Measurements from ENCODE around the gene ADARB1. TPM values are rescaled to one million over a fixed set of nuclear protein-coding genes. Genes with fewer than 3 reads are reported as not detected.

ADARB1 gene
- total RNA-seq, 1 experiment from 2014 or later: 15.8 TPM

DNA sequence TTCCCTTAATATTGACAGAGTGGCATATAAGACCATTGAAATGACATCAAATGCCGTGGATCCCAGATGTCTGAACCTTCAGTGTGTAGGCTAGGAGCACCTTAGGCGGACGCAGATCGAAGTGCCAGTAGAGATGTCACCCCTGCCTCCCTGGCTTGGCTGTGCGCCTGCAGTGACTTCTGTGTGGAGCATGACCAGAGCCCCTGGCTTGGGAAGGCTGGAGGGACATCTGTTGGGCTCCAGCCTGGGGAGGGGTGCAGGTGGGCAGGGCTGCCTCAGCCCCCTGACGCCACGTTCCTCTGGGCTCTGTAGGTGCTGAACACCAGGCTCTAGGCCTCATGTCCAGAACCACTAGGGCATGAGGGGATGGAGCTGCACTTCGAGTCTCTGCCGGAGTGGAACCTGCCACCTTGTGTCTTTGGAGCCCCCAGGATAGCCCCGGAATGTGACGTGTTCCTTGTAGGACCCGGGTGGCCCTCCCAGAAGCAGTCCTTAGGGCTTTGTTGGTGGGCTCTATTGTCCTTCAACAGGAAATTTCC, 103.8 kb downstream of the ADARB1 start:
- Histone ChIP-seq H3K4me1 (ENCODE audit: insufficient read depth, low read length) (no peaks in the 10 kb centered on the region), H3K4me2 (ENCODE audit: insufficient read depth, insufficient read length, low read length) (no peak overlapping the region), H4K91ac (ENCODE audit: insufficient read length, low read depth, low read length) (no peak overlapping the region), H2BK12ac (ENCODE audit: insufficient read length, low read depth, low read length) (no peak overlapping the region), H3K56ac (ENCODE audit: insufficient read length, low read depth, low read length) (no peak overlapping the region), H2AFZ (ENCODE audit: low read length) (no peak overlapping the region), H3K27me3 (ENCODE audit: insufficient read depth, low read length) (no peaks in the 10 kb centered on the region), H2AK5ac (ENCODE audit: insufficient read length, low read length) (no peak overlapping the region), H2BK20ac (ENCODE audit: low read depth, low read length, poor library complexity, severe bottlenecking) (no peak overlapping the region), H4K20me1 (ENCODE audit: control insufficient read depth, insufficient read depth, insufficient read length) (no peaks in the 10 kb centered on the region), H3K9ac (ENCODE audit: extremely low read depth, insufficient read length, low read length) (no peak overlapping the region), H4K8ac (replicated peaks; ENCODE audit: insufficient read length, low read depth, low read length) (no peak overlapping the region), H3K9me3 (ENCODE audit: control insufficient read depth, low read depth, low read length) (no peaks in the 10 kb centered on the region), H4K5ac (ENCODE audit: insufficient read length, low read depth, low read length) (no peak overlapping the region), H3K18ac (ENCODE audit: insufficient read length, low read depth, low read length) (no peak overlapping the region), H3K79me2 (ENCODE audit: insufficient read depth, low read length) (no peaks in the 10 kb centered on the region), H2BK15ac (ENCODE audit: low read depth, low read length) (no peak overlapping the region), H2BK120ac (ENCODE audit: low read depth, low read length, poor library complexity, severe bottlenecking) (no peak overlapping the region), H3K23ac (ENCODE audit: insufficient read length, low read depth, low read length) (no peak overlapping the region), H3K4ac (ENCODE audit: low read depth, low read length) (no peak overlapping the region), H3K27ac (ENCODE audit: insufficient read length, low read depth, low read length) (no peak overlapping the region), H3K23me2 (ENCODE audit: insufficient read length, low read depth, low read length, poor library complexity, severe bottlenecking) (no peaks in the 10 kb centered on the region), H3T11ph (ENCODE audit: low read length) (no peak overlapping the region), H3K14ac (ENCODE audit: insufficient read depth, low read length) (no peak overlapping the region; the same call in 1 of the 2 replicates), H3K79me1 (ENCODE audit: insufficient read depth, low read depth, low read length, poor library complexity, severe bottlenecking) (no peaks in the 10 kb centered on the region), H2BK5ac (ENCODE audit: insufficient read length, low read length) (no peak overlapping the region)
- Mint-ChIP-seq H3K4me1 (peaks cover 7 to 9% of the 10 kb centered on the region in 2 experiments), H3K36me3 (ENCODE audit: insufficient read depth in 1 of 3, low read depth in 3 of 3) (peaks cover 4 to 12% (median 8%) of the 10 kb centered on the region in 3 experiments; a peak in 4 of 7 replicates), H3K27me3 (ENCODE audit: low read depth) (no peaks in the 10 kb centered on the region), H3K4me3 (no peak overlapping the region), H3K27ac (no peak overlapping the region), H3K9me3 (no peaks in the 10 kb centered on the region)
- DNase-seq: no peak
- TF ChIP-seq CTCF (conservative IDR thresholded peaks at IDR 0.05): no peak
- WGBS (ENCODE audit: extremely low coverage, insufficient read length, low lambda C conversion rate): no CpG with 5 or more reads among the region's 12 CpGs
